HepG2 (cell line): ENCODE data around the gene NKD1. TPM values are rescaled to one million over a fixed set of nuclear protein-coding genes. Genes with fewer than 3 reads are reported as not detected.

ENCODE experiments used
- AKAP8 ChIP-seq: sonication (generic); formaldehyde crosslinking; IDR thresholded peaks from 2 replicates; pipeline ENCODE4 v1.5.1; 2020; ENCODE audit warnings: mild to moderate bottlenecking, missing genetic modification reagents
- EP300 ChIP-seq, 3 experiments: sonication (generic) in 1 of 3; formaldehyde crosslinking in 1 of 3; IDR thresholded peaks; 2 replicates each; pipeline versions ENCODE4 v1.5.1 to v1.6.1; 2011 to 2020; ENCODE audit warnings: low read depth in 2 of 3, low read length in 2 of 3, borderline replicate concordance in 1 of 3, improper control_type of control experiment in 1 of 3, mild to moderate bottlenecking in 1 of 3, missing genetic modification reagents in 1 of 3, moderate library complexity in 1 of 3
- KLF9 ChIP-seq: IDR thresholded peaks from 2 replicates; pipeline ENCODE4 v1.6.1; 2016; ENCODE audit warnings: low read depth
- REXO4 ChIP-seq: sonication (generic); formaldehyde crosslinking; IDR thresholded peaks from 2 replicates; pipeline ENCODE4 v1.8.0; 2022; ENCODE audit warnings: missing genetic modification reagents, mild to moderate bottlenecking, borderline replicate concordance
- TBX2 ChIP-seq: sonication (generic); formaldehyde crosslinking; IDR thresholded peaks from 2 replicates; pipeline ENCODE4 v1.5.0; 2020; ENCODE audit warnings: missing genetic modification reagents, mild to moderate bottlenecking, borderline replicate concordance
- XBP1 ChIP-seq: sonication (generic); formaldehyde crosslinking; IDR thresholded peaks from 2 replicates; pipeline ENCODE4 v1.5.0; 2020; ENCODE audit warnings: missing genetic modification reagents
- ZFP1 ChIP-seq: IDR thresholded peaks from 2 replicates; pipeline ENCODE4 v1.6.1; 2016
- ZNF317 ChIP-seq: sonication (generic); formaldehyde crosslinking; IDR thresholded peaks from 2 replicates; pipeline ENCODE4 v1.5.0; 2020; ENCODE audit warnings: mild to moderate bottlenecking, missing genetic modification reagents
- ZNF430 ChIP-seq: sonication (generic); formaldehyde crosslinking; IDR thresholded peaks from 2 replicates; pipeline ENCODE4 v1.9.0; 2021; ENCODE audit warnings: mild to moderate bottlenecking, missing genetic modification reagents
- ZNF556 ChIP-seq: sonication (generic); formaldehyde crosslinking; IDR thresholded peaks from 2 replicates; pipeline ENCODE4 v1.4.0; 2020; ENCODE audit warnings: mild to moderate bottlenecking, missing genetic modification reagents, borderline replicate concordance
- ZNF563 ChIP-seq: sonication (generic); formaldehyde crosslinking; IDR thresholded peaks from 2 replicates; pipeline ENCODE4 v1.8.0; 2022; ENCODE audit warnings: mild to moderate bottlenecking, moderate library complexity, missing genetic modification reagents
- ZNF570 ChIP-seq: sonication (generic); formaldehyde crosslinking; IDR thresholded peaks from 2 replicates; pipeline ENCODE4 v1.4.0; 2020; ENCODE audit warnings: mild to moderate bottlenecking, missing genetic modification reagents, borderline replicate concordance
- ZNF629 ChIP-seq: sonication (generic); formaldehyde crosslinking; conservative IDR thresholded peaks from 2 replicates; pipeline ENCODE4 v1.5.0; 2020; ENCODE audit warnings: missing genetic modification reagents
- polyA plus RNA-seq, 8 experiments: library from polyadenylated mRNA; depleted of rRNA in 3 of 8; stranded (reverse) in 7 of 8; unstranded in 1 of 8; fragments of >200 nt; fragmentation: Illumina TruSeq in 4 of 8; extraction: Trizol in 4 of 8; gene quantifications; 2 replicates each; pipeline versions ENCODE4 v1.2.1 to v1.2.3, GENCODE V29; 2011 to 2016; ENCODE audit warnings: low read depth in 4 of 8, missing spikeins in 1 of 8, mixed read lengths in 1 of 8; ENCODE audit not compliant: insufficient read depth in 1 of 8
- total RNA-seq, 5 experiments: library from RNA; depleted of rRNA; stranded (reverse); fragments of >200 nt; fragmentation: Illumina TruSeq; extraction: Trizol; gene quantifications; 2 replicates each; pipeline ENCODE4 v1.2.3, GENCODE V29; 2016; ENCODE audit warnings: low read depth in 1 of 5
- TF ChIP-seq, protein P1 (sequence below): IDR thresholded peaks from 2 replicates; pipeline ENCODE4 v1.6.1; 2016
- TF ChIP-seq, protein P2 (sequence below): sonication (generic); formaldehyde crosslinking; IDR thresholded peaks from 2 replicates; pipeline ENCODE4 v1.4.0; 2020; ENCODE audit warnings: missing genetic modification reagents, borderline replicate concordance
- TF ChIP-seq, protein P3 (sequence below): fragments of 450-650 bp; IDR thresholded peaks from 2 replicates; pipeline ENCODE4 v1.6.1; 2017
- TF ChIP-seq, protein P4 (sequence below): sonication (generic); IDR thresholded peaks from 2 replicates; pipeline ENCODE4 v1.6.1; 2016; ENCODE audit warnings: low read depth, borderline replicate concordance
- TF ChIP-seq, protein P5 (sequence below): sonication (generic); formaldehyde crosslinking; IDR thresholded peaks from 2 replicates; pipeline ENCODE4 v1.4.0; 2020; ENCODE audit warnings: missing genetic modification reagents
- TF ChIP-seq, protein P6 (sequence below): sonication (generic); formaldehyde crosslinking; IDR thresholded peaks from 2 replicates; pipeline ENCODE4 v1.4.0; 2020; ENCODE audit warnings: low read depth, mild to moderate bottlenecking, missing genetic modification reagents

NKD1 gene
- total and polyA plus RNA-seq, 2 of the 13 experiments (the other 11 are each of a cell fraction or from before 2014, with no cell fraction given), result 70.4 to 121 TPM

DNA sequence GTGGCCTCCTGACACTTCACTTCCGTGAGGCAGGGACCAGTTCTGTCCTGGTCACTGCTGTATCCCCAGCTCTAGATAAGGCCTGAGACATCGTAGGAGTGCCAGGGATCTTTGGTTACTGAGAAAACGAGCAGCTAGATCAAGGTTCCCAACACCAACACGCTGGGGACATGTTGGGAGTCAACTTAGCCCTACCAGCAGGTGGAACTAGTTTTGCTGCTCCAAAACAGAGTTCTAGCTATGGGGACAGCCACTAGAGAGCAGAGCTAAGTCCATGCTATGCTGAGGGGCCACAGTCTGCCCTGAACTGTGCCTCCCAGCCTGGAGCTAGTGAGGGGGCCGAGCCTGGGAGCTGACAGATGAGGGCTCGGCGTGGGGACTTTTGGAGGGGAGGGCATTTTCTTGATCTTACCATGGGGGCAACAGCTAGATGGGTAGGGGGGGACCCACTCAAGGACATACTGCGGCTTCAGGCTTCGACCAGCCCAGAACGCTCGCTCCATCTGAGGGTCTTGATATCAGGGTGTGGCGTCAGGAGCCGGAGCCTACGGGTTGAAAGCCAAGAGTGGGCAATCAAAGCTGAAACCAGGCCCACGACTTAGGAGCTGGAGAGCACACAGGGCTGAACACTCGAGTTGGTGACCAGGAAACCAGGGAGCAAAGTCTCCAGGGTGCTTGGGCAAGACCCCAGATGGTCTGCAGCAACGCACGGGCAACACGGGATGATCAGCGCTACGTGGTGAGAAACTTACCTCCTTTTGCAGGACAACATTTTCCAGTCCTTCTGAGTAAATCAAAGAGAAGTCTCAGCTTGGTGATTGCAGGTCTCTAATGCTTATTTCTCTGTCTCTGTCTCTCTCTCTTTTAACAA lies 119.5 kb downstream of the NKD1 start (continued):
- TF ChIP-seq, protein P1, sequence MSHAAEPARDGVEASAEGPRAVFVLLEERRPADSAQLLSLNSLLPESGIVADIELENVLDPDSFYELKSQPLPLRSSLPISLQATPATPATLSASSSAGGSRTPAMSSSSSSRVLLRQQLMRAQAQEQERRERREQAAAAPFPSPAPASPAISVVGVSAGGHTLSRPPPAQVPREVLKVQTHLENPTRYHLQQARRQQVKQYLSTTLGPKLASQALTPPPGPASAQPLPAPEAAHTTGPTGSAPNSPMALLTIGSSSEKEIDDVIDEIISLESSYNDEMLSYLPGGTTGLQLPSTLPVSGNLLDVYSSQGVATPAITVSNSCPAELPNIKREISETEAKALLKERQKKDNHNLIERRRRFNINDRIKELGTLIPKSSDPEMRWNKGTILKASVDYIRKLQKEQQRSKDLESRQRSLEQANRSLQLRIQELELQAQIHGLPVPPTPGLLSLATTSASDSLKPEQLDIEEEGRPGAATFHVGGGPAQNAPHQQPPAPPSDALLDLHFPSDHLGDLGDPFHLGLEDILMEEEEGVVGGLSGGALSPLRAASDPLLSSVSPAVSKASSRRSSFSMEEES (CRISPR knock-in tag), result no peak
- TF ChIP-seq TBX2 (peak; percentile 29; the same call in 1 of the 2 replicates), AKAP8 (CRISPR knock-in tag) (no peak), ZNF570 (CRISPR knock-in tag) (no peak), ZFP1 (CRISPR knock-in tag) (no peak), ZNF430 (CRISPR knock-in tag) (no peak), ZNF317 (CRISPR knock-in tag) (peak; percentile 37; the same call in 1 of the 2 replicates), ZNF563 (CRISPR knock-in tag) (no peak; the same call in 1 of the 2 replicates), ZNF629 (CRISPR knock-in tag) (no peak), KLF9 (CRISPR knock-in tag) (no peak), XBP1 (no peak), EP300 (IDR thresholded peaks at IDR 0.05; ENCODE audit: low read depth in 2 of 2, low read length in 2 of 2) (no peak), EP300 (CRISPR knock-in tag; IDR thresholded peaks at IDR 0.05; ENCODE audit: borderline replicate concordance) (no peak), ZNF556 (CRISPR knock-in tag) (no peak), REXO4 (CRISPR knock-in tag) (no peak)
- TF ChIP-seq, protein P2, sequence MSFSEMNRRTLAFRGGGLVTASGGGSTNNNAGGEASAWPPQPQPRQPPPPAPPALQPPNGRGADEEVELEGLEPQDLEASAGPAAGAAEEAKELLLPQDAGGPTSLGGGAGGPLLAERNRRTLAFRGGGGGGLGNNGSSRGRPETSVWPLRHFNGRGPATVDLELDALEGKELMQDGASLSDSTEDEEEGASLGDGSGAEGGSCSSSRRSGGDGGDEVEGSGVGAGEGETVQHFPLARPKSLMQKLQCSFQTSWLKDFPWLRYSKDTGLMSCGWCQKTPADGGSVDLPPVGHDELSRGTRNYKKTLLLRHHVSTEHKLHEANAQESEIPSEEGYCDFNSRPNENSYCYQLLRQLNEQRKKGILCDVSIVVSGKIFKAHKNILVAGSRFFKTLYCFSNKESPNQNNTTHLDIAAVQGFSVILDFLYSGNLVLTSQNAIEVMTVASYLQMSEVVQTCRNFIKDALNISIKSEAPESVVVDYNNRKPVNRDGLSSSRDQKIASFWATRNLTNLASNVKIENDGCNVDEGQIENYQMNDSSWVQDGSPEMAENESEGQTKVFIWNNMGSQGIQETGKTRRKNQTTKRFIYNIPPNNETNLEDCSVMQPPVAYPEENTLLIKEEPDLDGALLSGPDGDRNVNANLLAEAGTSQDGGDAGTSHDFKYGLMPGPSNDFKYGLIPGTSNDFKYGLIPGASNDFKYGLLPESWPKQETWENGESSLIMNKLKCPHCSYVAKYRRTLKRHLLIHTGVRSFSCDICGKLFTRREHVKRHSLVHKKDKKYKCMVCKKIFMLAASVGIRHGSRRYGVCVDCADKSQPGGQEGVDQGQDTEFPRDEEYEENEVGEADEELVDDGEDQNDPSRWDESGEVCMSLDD (CRISPR knock-in tag), result no peak
- TF ChIP-seq, protein P3, sequence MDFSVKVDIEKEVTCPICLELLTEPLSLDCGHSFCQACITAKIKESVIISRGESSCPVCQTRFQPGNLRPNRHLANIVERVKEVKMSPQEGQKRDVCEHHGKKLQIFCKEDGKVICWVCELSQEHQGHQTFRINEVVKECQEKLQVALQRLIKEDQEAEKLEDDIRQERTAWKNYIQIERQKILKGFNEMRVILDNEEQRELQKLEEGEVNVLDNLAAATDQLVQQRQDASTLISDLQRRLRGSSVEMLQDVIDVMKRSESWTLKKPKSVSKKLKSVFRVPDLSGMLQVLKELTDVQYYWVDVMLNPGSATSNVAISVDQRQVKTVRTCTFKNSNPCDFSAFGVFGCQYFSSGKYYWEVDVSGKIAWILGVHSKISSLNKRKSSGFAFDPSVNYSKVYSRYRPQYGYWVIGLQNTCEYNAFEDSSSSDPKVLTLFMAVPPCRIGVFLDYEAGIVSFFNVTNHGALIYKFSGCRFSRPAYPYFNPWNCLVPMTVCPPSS, result no peak
- TF ChIP-seq, protein P4, sequence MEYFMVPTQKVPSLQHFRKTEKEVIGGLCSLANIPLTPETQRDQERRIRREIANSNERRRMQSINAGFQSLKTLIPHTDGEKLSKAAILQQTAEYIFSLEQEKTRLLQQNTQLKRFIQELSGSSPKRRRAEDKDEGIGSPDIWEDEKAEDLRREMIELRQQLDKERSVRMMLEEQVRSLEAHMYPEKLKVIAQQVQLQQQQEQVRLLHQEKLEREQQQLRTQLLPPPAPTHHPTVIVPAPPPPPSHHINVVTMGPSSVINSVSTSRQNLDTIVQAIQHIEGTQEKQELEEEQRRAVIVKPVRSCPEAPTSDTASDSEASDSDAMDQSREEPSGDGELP, result no peak
- TF ChIP-seq, protein P5, sequence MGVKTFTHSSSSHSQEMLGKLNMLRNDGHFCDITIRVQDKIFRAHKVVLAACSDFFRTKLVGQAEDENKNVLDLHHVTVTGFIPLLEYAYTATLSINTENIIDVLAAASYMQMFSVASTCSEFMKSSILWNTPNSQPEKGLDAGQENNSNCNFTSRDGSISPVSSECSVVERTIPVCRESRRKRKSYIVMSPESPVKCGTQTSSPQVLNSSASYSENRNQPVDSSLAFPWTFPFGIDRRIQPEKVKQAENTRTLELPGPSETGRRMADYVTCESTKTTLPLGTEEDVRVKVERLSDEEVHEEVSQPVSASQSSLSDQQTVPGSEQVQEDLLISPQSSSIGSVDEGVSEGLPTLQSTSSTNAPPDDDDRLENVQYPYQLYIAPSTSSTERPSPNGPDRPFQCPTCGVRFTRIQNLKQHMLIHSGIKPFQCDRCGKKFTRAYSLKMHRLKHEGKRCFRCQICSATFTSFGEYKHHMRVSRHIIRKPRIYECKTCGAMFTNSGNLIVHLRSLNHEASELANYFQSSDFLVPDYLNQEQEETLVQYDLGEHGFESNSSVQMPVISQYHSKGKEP (CRISPR knock-in tag), result no peak
- TF ChIP-seq, protein P6, sequence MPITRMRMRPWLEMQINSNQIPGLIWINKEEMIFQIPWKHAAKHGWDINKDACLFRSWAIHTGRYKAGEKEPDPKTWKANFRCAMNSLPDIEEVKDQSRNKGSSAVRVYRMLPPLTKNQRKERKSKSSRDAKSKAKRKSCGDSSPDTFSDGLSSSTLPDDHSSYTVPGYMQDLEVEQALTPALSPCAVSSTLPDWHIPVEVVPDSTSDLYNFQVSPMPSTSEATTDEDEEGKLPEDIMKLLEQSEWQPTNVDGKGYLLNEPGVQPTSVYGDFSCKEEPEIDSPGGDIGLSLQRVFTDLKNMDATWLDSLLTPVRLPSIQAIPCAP (CRISPR knock-in tag), result no peak
